ENCODE data around the gene TREML2. TPM values are rescaled to one million over a fixed set of nuclear protein-coding genes. Genes with fewer than 3 reads are reported as not detected.

TREML2 gene
- total and polyA plus RNA-seq, 9 donors, result 0.08 to 0.10 TPM; not detected in 7

DNA sequence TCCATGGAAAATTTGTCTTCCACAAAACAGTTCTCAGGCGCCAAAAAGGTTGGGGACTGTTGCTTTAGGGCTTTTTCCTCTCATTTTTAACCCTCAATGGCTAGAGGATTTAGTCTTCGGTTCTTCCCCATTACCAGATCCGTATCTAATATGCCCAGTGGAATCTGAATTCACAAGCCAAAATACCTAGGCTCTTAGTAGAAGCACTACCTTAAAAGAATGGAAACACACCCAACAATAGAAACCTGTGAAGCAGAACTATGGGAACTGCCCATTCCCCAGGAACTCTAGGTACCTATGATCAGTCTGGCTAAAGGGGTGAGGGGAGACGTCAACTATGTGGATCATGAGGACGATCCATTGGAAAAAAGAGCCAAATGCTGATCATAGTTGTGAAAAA is 30.3 kb upstream of the TREML2 start:
- no peak for DNase-seq
- intact Hi-C loops (cut with DNase I), result no loop called here
- H3K36me3 ChIP-seq, result no peaks in the 10 kb centered on the region
- no peaks in the 10 kb centered on the region for H3K4me1 ChIP-seq (ENCODE audit: insufficient read depth)
- TF ChIP-seq POLR2A (IDR thresholded peaks at IDR 0.05) (no peak), EP300 (IDR thresholded peaks at IDR 0.05) (no peak)
- TF ChIP-seq, protein P1, sequence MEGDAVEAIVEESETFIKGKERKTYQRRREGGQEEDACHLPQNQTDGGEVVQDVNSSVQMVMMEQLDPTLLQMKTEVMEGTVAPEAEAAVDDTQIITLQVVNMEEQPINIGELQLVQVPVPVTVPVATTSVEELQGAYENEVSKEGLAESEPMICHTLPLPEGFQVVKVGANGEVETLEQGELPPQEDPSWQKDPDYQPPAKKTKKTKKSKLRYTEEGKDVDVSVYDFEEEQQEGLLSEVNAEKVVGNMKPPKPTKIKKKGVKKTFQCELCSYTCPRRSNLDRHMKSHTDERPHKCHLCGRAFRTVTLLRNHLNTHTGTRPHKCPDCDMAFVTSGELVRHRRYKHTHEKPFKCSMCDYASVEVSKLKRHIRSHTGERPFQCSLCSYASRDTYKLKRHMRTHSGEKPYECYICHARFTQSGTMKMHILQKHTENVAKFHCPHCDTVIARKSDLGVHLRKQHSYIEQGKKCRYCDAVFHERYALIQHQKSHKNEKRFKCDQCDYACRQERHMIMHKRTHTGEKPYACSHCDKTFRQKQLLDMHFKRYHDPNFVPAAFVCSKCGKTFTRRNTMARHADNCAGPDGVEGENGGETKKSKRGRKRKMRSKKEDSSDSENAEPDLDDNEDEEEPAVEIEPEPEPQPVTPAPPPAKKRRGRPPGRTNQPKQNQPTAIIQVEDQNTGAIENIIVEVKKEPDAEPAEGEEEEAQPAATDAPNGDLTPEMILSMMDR (IDR thresholded peaks at IDR 0.05), result no peak
- H3K27ac ChIP-seq, result no peak overlapping the region
- no peaks in the 10 kb centered on the region for H3K27me3 ChIP-seq
- no peak overlapping the region for H3K4me3 ChIP-seq
- no peaks in the 10 kb centered on the region for H3K9me3 ChIP-seq
- WGBS, 3 donors, result 50 to 66% (median 53%) methylated on average over 5 of the region's 5 CpGs

DNA sequence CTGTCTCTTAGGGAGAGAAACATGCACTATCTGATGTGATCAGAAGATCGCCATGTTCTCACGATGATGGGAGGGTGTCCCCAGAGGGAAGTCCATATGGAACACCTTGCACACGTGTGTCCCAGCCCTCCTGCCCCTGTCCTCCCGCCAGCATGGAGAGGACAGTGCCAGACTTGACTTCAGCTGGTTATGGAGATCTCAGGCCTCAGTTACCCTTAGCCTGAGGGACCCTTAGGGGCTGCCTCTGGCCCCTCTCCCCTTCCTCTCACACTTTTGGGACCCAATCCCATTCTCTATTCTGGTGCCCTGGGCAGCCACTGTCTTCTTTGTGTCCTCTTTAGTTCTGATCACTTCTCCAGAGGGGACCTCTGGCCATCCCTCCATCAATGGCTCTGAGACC is 28.8 kb upstream of the TREML2 start:
- intact Hi-C loops (cut with DNase I), result no loop called here
- DNase-seq, result no peak
- Histone ChIP-seq H3K36me3 (no peaks in the 10 kb centered on the region), H3K27ac (no peak overlapping the region), H3K9me3 (no peaks in the 10 kb centered on the region), H3K4me1 (ENCODE audit: insufficient read depth) (no peaks in the 10 kb centered on the region), H3K4me3 (no peak overlapping the region), H3K27me3 (no peaks in the 10 kb centered on the region)
- TF ChIP-seq EP300 (IDR thresholded peaks at IDR 0.05) (no peak), POLR2A (IDR thresholded peaks at IDR 0.05) (no peak)
- TF ChIP-seq, protein P1 (IDR thresholded peaks at IDR 0.05), result no peak
- 84 to 90% (median 86%) methylated on average over 4 of the region's 4 CpGs for WGBS, 3 donors

DNA sequence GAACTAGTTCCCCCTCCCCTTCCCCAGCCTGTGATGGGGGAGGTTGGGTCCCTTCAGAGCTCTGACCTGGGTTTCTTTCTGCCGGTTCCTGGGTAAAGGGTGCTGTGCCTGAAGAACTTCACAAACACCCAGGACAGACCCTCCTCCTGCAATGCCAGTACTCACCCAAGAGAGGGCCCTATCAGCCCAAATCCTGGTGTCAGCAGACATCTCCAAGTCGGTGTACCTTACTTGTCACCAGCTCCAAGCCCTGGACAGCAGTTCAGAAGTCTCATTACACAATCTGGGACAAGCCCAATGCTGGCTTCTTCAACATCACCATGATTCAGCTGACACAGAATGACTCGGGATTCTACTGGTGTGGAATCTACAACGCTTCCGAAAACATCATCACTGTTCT is 27.7 kb upstream of the TREML2 start:
- no peaks in the 10 kb centered on the region for H3K36me3 ChIP-seq
- no peaks in the 10 kb centered on the region for H3K9me3 ChIP-seq
- H3K27ac ChIP-seq, result no peak overlapping the region
- H3K4me3 ChIP-seq, result no peak overlapping the region
- no peaks in the 10 kb centered on the region for H3K27me3 ChIP-seq
- no peak for TF ChIP-seq EP300 (IDR thresholded peaks at IDR 0.05)
- TF ChIP-seq POLR2A (IDR thresholded peaks at IDR 0.05), result no peak
- TF ChIP-seq, protein P1 (IDR thresholded peaks at IDR 0.05), result no peak
- intact Hi-C loops (cut with DNase I), result no loop called here
- H3K4me1 ChIP-seq (ENCODE audit: insufficient read depth), result no peaks in the 10 kb centered on the region
- WGBS, 3 donors, result 45 to 54% (median 50%) methylated on average over 5 of the region's 5 CpGs
- no peak for DNase-seq

DNA sequence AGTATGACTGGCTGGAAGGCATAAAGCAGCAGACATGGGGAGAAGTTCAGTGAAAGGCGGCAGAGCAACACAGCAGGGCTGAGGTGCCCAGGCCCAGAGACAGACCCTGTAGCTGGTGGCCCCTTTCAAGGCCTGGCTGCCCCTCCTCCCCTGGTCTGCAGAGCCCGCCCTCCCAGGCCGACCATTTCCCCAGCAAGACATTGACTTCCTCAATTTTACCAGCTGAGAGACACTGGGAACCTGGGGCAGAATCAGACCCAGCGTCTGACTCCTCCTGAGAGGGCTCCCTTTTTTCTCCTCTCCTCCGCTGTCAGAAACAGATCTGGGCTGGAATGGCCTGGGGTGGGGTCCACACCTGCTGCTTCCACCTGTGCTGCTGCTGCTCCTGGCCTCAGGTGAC is 27.1 kb upstream of the TREML2 start, which contains the start of gene TREML4:
TSS of gene TREML4 (plus strand) at position 254 of the 400 bp plus-strand sequence. CDS start at position 333, 79 bp downstream.
- no peak within 1 kb of the TSS for H3K4me3 ChIP-seq
- 64 to 70% (median 65%) methylated on average over 5 of the region's 5 CpGs for WGBS, 3 donors
- H3K4me1 ChIP-seq (ENCODE audit: insufficient read depth), result no peaks in the 10 kb centered on the region

More for the DNA sequence above, 27.1 kb upstream of the TREML2 start, which contains the start of gene TREML4:
- intact Hi-C loops (cut with DNase I), result no loop called here
- Histone ChIP-seq H3K27me3 (no peaks in the 10 kb centered on the region), H3K36me3 (no peaks in the 10 kb centered on the region), H3K9me3 (no peaks in the 10 kb centered on the region), H3K27ac (no peak within 1 kb of the TSS)
- DNase-seq, result no peak
- TF ChIP-seq, protein P1 (IDR thresholded peaks at IDR 0.05), result no peak
- TF ChIP-seq EP300 (IDR thresholded peaks at IDR 0.05) (no peak), POLR2A (IDR thresholded peaks at IDR 0.05) (no peak)
